Immature natural killer cell (primary cell): ENCODE measurements around the gene MFSD12. TPM values are rescaled to one million over a fixed set of nuclear protein-coding genes. Genes with fewer than 3 reads are reported as not detected.
A peak's percentile ranks its signal among the peaks of the same experiment; 100 is the strongest.

Experiments used
- DNase-seq, 3 donors: peaks; one replicate each; pipeline ENCODE4 v3.0.0; 2022; ENCODE audit warnings: mixed read lengths in 1 of 3
- H3K27ac Mint-ChIP-seq, 6 donors: one replicate each; pipeline ENCODE4 v1.8.0; 2020; ENCODE audit warnings: mixed read lengths in 6 of 6, mild to moderate bottlenecking in 5 of 6, inconsistent platforms in 4 of 6, moderate library complexity in 3 of 6
- H3K27me3 Mint-ChIP-seq, 3 donors: one replicate each; pipeline ENCODE4 v1.8.0; 2020 to 2021; ENCODE audit warnings: low read depth in 3 of 3, mild to moderate bottlenecking in 3 of 3, mixed read lengths in 3 of 3, moderate library complexity in 3 of 3, inconsistent platforms in 1 of 3
- H3K36me3 Mint-ChIP-seq, 3 donors: one replicate each; pipeline ENCODE4 v1.8.0; 2020; ENCODE audit warnings: mixed read lengths in 3 of 3, inconsistent platforms in 2 of 3, mild to moderate bottlenecking in 2 of 3
- H3K4me1 Mint-ChIP-seq, 2 donors: one replicate each; pipeline ENCODE4 v1.8.0; 2020; ENCODE audit warnings: inconsistent platforms in 2 of 2, mild to moderate bottlenecking in 2 of 2, mixed read lengths in 2 of 2, moderate library complexity in 1 of 2
- H3K4me3 Mint-ChIP-seq, 5 donors: one replicate each; pipeline ENCODE4 v1.8.0; 2020; ENCODE audit warnings: mild to moderate bottlenecking in 5 of 5, mixed read lengths in 5 of 5, inconsistent platforms in 3 of 5, moderate library complexity in 3 of 5
- H3K9me3 Mint-ChIP-seq, 6 donors: one replicate each; pipeline ENCODE4 v1.8.0; 2020; ENCODE audit warnings: mild to moderate bottlenecking in 6 of 6, mixed read lengths in 6 of 6, inconsistent platforms in 4 of 6, moderate library complexity in 3 of 6
- polyA plus RNA-seq, 3 donors: library from polyadenylated mRNA; unstranded; fragments of 300-500 nt; fragmentation: Illumina TruSeq; gene quantifications; one replicate each; pipeline ENCODE4 v1.2.3, GENCODE V29; 2021

Gene MFSD12
- polyA plus RNA-seq, 3 donors from 2014 or later = 17.1 to 26.9 (median 25.6) TPM

DNA sequence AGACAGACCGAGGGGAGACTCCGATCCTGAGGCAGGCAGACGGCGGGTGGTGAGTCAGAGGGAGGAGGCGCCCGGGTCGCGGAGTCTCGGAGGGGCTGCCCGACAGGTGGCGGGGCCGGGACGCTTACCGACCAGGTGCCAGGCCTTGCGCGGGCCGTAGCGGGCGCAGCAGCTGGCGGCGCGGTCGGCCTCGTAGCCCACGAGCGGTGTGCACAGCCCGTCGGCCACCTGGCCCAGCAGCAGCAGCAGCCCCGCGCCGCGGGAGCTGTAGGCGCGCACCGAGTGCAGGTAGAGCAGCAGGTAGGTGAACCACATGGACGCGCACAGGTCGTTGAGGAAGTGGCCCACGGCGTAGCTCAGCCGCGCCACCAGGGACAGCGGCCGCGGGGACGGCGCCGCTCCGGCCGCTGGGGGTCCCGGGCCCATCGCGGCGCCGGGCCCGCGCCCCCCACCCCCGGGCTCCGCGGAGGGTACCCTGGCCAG, 367 bp downstream of the MFSD12 start:
- DNase-seq = peak; percentile 48 to 51 (median 49)
- Mint-ChIP-seq H3K9me3 (no peaks in the 10 kb centered on the region), H3K4me1 (peaks cover 34% of the 10 kb centered on the region in 2 donors), H3K27ac (peak overlapping the region; percentile 68 to 91 (median 85)), H3K27me3 (peaks cover 6 to 13% (median 6%) of the 10 kb centered on the region in 3 donors), H3K4me3 (peak overlapping the region; percentile 88 to 98 (median 94)), H3K36me3 (no peaks in the 10 kb centered on the region)

DNA sequence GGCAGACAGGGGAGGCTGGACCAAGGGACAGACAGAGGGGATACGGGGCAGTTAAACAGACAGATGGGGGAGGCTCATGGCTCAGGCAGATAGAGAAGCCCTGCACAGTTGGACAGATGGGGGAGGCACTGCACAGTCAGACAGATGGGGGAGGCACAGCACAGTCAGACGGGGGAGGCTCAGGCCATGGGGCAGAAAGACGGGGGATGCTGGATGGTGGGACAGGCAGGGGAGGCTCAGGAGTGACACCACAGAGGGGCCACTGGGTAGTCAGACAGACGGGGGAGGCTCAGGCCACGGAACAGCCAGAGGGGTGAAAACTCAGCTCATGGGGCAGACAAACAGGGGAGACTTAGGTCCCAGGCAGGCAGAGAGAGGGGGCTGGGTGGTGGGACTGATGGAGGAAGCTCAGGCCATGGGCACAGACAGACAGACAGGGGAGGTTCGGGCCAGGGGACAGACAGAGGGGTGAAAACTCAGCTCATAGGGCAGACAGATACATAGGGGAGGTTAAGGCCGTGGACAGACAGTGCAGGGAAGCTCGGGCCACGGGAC, 886 bp downstream of the MFSD12 start:
- Mint-ChIP-seq H3K27me3 (peaks cover 6 to 13% (median 6%) of the 10 kb centered on the region in 3 donors), H3K4me3 (peak overlapping the region; percentile 88 to 98 (median 94)), H3K9me3 (no peaks in the 10 kb centered on the region), H3K4me1 (peaks cover 34 to 36% of the 10 kb centered on the region in 2 donors), H3K36me3 (no peaks in the 10 kb centered on the region), H3K27ac (peak overlapping the region; percentile 68 to 91 (median 85))
- DNase-seq = no peak

GRCh38 chr19:3555653-3556422, 1.5 kb downstream of the MFSD12 start:
- DNase-seq = no peak
- Mint-ChIP-seq H3K4me3 (peak overlapping the region; percentile 88 to 98 (median 94)), H3K4me1 (peaks cover 34 to 36% of the 10 kb centered on the region in 2 donors), H3K9me3 (no peaks in the 10 kb centered on the region), H3K27me3 (peaks cover 6 to 13% (median 6%) of the 10 kb centered on the region in 3 donors), H3K36me3 (no peaks in the 10 kb centered on the region), H3K27ac (peak overlapping the region in 5 of 6 donors; percentile 73 to 91 (median 84))

- Mint-ChIP-seq H3K27me3 (peaks cover 6 to 13% (median 6%) of the 10 kb centered on the region in 3 donors), H3K36me3 (no peaks in the 10 kb centered on the region), H3K4me1 (peaks cover 34 to 36% of the 10 kb centered on the region in 2 donors), H3K27ac (peak overlapping the region; percentile 67 to 92 (median 80)), H3K4me3 (peak overlapping the region; percentile 66 to 88 (median 68)), H3K9me3 (no peaks in the 10 kb centered on the region)
- peak in 1 of 3 donors; percentile 24 for DNase-seq
Measured at GRCh38 chr19:3554254-3555083, 2.9 kb downstream of the MFSD12 start.

- Mint-ChIP-seq H3K4me3 (no peak overlapping the region), H3K36me3 (no peaks in the 10 kb centered on the region), H3K4me1 (peaks cover 27 to 30% of the 10 kb centered on the region in 2 donors), H3K27me3 (peaks cover 1 to 6% (median 5%) of the 10 kb centered on the region in 3 donors), H3K9me3 (no peaks in the 10 kb centered on the region), H3K27ac (no peak overlapping the region)
- DNase-seq = no peak
Measured at GRCh38 chr19:3551792-3552095, 5.6 kb downstream of the MFSD12 start.

DNA sequence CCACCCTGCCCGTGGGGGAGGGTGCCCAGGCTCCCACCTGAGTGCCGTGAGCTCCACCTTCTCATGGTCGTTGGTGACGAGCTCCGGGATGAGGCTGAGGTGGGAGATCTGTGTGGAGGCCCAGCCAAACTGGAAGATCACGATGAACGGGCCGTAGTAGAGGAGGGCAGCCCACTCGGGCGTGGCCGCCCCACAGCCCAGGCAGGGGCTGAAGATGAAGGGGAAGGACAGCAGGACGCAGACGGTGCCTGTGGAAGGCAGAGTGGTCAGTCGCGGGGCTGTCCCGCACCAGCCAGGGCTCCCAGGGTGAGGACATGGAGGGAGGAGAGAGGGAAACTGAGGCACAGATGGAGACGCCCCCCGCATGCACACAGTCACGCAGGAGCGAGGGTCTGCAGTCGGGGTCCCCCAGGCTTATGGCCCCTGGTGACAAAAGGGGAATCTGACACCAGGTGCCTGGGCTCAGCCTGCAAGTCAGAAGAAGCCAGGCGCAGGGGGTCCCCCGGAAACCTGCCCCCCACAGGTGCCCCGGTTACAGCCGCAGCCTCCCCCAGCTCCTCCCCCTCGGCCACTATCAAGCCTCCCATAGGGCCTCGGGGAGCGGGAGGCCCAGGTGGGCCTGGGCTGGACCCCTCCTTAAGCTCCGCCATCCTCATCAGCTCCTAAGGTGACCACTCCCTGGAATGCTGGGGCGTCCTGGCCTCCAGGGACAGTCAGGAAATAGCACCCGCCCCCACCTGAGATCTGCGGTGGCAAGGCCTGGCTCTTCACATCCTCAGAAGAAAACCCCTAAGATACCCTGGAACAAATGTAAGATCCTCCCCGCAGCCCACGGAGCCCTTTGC, 6.2 kb downstream of the MFSD12 start:
- H3K9me3 Mint-ChIP-seq = no peaks in the 10 kb centered on the region
- H3K27me3 Mint-ChIP-seq = peaks cover 0 to 5% (median 4%) of the 10 kb centered on the region in 3 donors
- H3K4me3 Mint-ChIP-seq = no peak overlapping the region
- no peak overlapping the region for H3K27ac Mint-ChIP-seq
- peaks cover 21 to 25% of the 10 kb centered on the region in 2 donors for H3K4me1 Mint-ChIP-seq
- H3K36me3 Mint-ChIP-seq = no peaks in the 10 kb centered on the region
- DNase-seq = no peak

DNA sequence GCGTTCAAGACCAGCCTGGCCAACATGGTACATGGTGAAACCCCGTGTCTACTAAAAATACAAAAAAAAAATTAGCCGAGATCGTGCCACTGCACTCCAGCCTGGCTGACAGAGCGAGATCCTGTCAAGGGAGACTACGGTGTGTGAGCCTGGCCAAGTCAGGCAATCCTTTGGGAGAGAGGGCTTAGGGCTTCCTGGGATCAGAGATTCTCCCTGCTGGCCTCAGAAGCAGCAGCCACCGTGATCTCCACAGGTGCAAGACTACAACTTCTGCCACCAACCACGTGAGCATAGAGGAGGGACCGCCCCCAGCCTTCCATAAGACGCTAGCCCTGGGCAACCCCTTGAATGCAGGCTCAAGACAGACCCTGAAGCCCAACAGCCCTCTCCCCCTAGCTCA, 7.6 kb downstream of the MFSD12 start:
- Mint-ChIP-seq H3K4me3 (no peak overlapping the region), H3K27ac (no peak overlapping the region), H3K9me3 (no peaks in the 10 kb centered on the region), H3K4me1 (peaks cover 8 to 17% of the 10 kb centered on the region in 2 donors), H3K36me3 (no peaks in the 10 kb centered on the region), H3K27me3 (peaks cover 2 to 5% (median 3%) of the 10 kb centered on the region in 3 donors)
- DNase-seq = no peak

- Mint-ChIP-seq H3K27ac (no peak overlapping the region), H3K4me1 (peaks cover 0 to 10% of the 10 kb centered on the region in 2 donors), H3K9me3 (no peaks in the 10 kb centered on the region), H3K27me3 (peaks cover 0 to 5% (median 2%) of the 10 kb centered on the region in 3 donors), H3K4me3 (no peak overlapping the region), H3K36me3 (no peaks in the 10 kb centered on the region)
- no peak for DNase-seq
Measured at GRCh38 chr19:3548606-3549005, 8.8 kb downstream of the MFSD12 start.

- Mint-ChIP-seq H3K36me3 (no peaks in the 10 kb centered on the region), H3K27ac (no peak overlapping the region), H3K4me1 (peaks cover 0 to 8% of the 10 kb centered on the region in 2 donors), H3K9me3 (no peaks in the 10 kb centered on the region), H3K4me3 (no peak overlapping the region), H3K27me3 (peaks cover 0 to 5% (median 2%) of the 10 kb centered on the region in 3 donors)
- DNase-seq = no peak
Measured at GRCh38 chr19:3547767-3548282, 9.6 kb downstream of the MFSD12 start.

DNA sequence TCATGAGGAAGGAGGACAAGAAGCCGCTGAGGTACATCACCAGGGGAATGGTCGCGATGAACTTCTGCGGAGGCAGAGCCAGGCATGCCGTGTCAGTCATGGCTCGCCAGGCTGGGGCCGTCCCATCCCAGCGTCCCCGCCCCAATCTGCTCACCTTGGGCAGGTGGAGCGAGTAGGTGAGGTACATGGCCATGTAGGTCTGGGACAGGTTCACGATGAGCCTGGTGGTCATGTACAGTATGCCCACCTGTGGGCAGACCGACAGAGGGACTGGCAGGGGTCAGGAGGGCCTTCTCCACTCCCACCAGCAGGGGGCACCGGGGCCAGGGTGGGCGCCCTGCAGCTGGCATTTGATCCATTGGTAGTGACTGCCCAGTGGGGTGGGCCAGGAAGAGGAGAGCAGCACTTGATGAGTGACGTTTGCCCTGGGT, 10.1 kb downstream of the MFSD12 start:
- no peak overlapping the region for H3K27ac Mint-ChIP-seq
- no peaks in the 10 kb centered on the region for H3K36me3 Mint-ChIP-seq
- peaks cover 0 to 8% of the 10 kb centered on the region in 2 donors for H3K4me1 Mint-ChIP-seq
- DNase-seq = peak in 1 of 3 donors; percentile 27
- no peaks in the 10 kb centered on the region for H3K9me3 Mint-ChIP-seq
- H3K4me3 Mint-ChIP-seq = no peak overlapping the region
- H3K27me3 Mint-ChIP-seq = peaks cover 0 to 5% (median 2%) of the 10 kb centered on the region in 3 donors

- peaks cover 0 to 5% of the 10 kb centered on the region in 2 donors for H3K4me1 Mint-ChIP-seq
- DNase-seq = no peak
- H3K27ac Mint-ChIP-seq = peak overlapping the region in 1 of 6 donors; percentile 35
- H3K27me3 Mint-ChIP-seq = peaks cover 0 to 5% (median 2%) of the 10 kb centered on the region in 3 donors
- H3K4me3 Mint-ChIP-seq = no peak overlapping the region
- H3K9me3 Mint-ChIP-seq = no peaks in the 10 kb centered on the region
- no peaks in the 10 kb centered on the region for H3K36me3 Mint-ChIP-seq
Measured at GRCh38 chr19:3546119-3546518, 11.3 kb downstream of the MFSD12 start.

DNA sequence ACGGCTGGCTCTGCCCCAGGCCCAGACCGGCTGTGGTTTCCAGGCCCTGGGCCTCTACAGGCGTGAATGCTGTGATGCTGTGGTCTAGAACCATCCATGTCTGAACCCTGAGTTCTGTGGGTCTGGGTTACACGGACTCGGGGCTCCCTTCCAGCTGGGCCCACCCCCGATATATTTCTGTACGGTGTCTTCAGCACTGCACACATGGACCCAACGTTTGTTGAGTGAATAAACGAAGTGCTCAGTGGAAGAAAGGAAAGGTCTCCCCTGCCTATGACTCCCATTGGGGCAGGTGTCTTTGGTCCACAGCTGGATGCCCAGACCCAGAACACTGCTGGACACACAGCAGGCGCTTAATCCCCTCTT, 11.7 kb downstream of the MFSD12 start:
- peaks cover 0 to 5% of the 10 kb centered on the region in 2 donors for H3K4me1 Mint-ChIP-seq
- H3K27me3 Mint-ChIP-seq = peaks cover 0 to 5% (median 2%) of the 10 kb centered on the region in 3 donors
- no peaks in the 10 kb centered on the region for H3K36me3 Mint-ChIP-seq
- peak overlapping the region in 1 of 6 donors; percentile 35 for H3K27ac Mint-ChIP-seq
- H3K9me3 Mint-ChIP-seq = no peaks in the 10 kb centered on the region
- DNase-seq = no peak
- no peak overlapping the region for H3K4me3 Mint-ChIP-seq
